ENCODE data around the gene ONECUT3. TPM values are rescaled to one million over a fixed set of nuclear protein-coding genes. Genes with fewer than 3 reads are reported as not detected.

Gene ONECUT3
- total and polyA plus RNA-seq, 2 donors (not counting 3 experiments of a cell fraction or from before 2014, with no cell fraction given), result not detected

- intact Hi-C loops (cut with micrococcal nuclease) (no loop called here), dilution Hi-C loops (cut with MboI; ENCODE audit: extremely low pct_ligation_motif_present, low sequenced_read_pairs) (no loop called here)
- Histone ChIP-seq H4K20me1 (replicated peaks; ENCODE audit: control insufficient read depth, extremely low read depth, insufficient read depth, low read length) (no peaks in the 10 kb centered on the region), H3K79me2 (ENCODE audit: control insufficient read depth, insufficient read depth, low read length) (no peaks in the 10 kb centered on the region), H3K9ac (replicated peaks; ENCODE audit: extremely low read depth, insufficient read depth, low read length) (no peak overlapping the region), H3K4me1 (ENCODE audit: control insufficient read depth, extremely low read depth, insufficient read depth, low read length) (no peaks in the 10 kb centered on the region), H3K4me3 (replicated peaks in 1 of 3; ENCODE audit: insufficient read depth in 1 of 3, low read depth in 1 of 3, low read length in 3 of 3) (no peak overlapping the region), H3K9me3 (replicated peaks; ENCODE audit: control insufficient read depth, insufficient read depth, low read length) (no peaks in the 10 kb centered on the region), H3K36me3 (ENCODE audit: control insufficient read depth in 2 of 2, extremely low read depth in 1 of 2, insufficient read depth in 2 of 2, low read length in 2 of 2) (no peaks in the 10 kb centered on the region), H3K4me2 (ENCODE audit: insufficient read depth, low read length) (no peak overlapping the region), H3K9me1 (replicated peaks; ENCODE audit: control insufficient read depth, extremely low read depth, insufficient read depth, low read length) (no peaks in the 10 kb centered on the region), H2AFZ (ENCODE audit: low read depth, low read length) (no peak overlapping the region), H3K27me3 (ENCODE audit: control insufficient read depth in 2 of 2, insufficient read depth in 2 of 2, low read length in 2 of 2) (peaks cover 0 to 5% of the 10 kb centered on the region in 2 experiments), H3K27ac (ENCODE audit: insufficient read depth, low read depth, low read length) (no peak overlapping the region)
- CTCF ChIA-PET, result no interaction called here
- POLR2A ChIA-PET, result no interaction called here
- TF ChIP-seq EZH2 (IDR thresholded peaks at IDR 0.05; ENCODE audit: borderline replicate concordance, low read depth, low read length, severe bottlenecking) (no peak), POLR2AphosphoS5 (IDR thresholded peaks at IDR 0.05; ENCODE audit: insufficient read depth, low read depth, low read length) (no peak), FOS (IDR thresholded peaks at IDR 0.05; ENCODE audit: borderline replicate concordance, insufficient read depth, low read length) (no peak), MAX (IDR thresholded peaks at IDR 0.05; ENCODE audit: insufficient read depth, insufficient read length) (no peak), JUN (IDR thresholded peaks at IDR 0.05; ENCODE audit: borderline replicate concordance, insufficient read depth, insufficient read length, low read depth) (no peak), MYC (IDR thresholded peaks at IDR 0.05; ENCODE audit: low read depth, low read length) (no peak), CTCF (IDR thresholded peaks at IDR 0.05; ENCODE audit: extremely low read depth in 1 of 2, insufficient read depth in 1 of 2, low read depth in 1 of 2, low read length in 2 of 2) (no peak), GATA2 (IDR thresholded peaks at IDR 0.05; ENCODE audit: insufficient read depth, insufficient read length, low read depth, low read length) (no peak), POLR2A (IDR thresholded peaks at IDR 0.05; ENCODE audit: low read depth, low read length) (no peak)
- FAIRE-seq, result no peak
- BruUV-seq (replicated peaks), result no TSS peak
- DNase-seq (ENCODE audit: low read depth, low spot score), result no peak
Measured at GRCh38 chr19:1739960-1740629, 13.2 kb upstream of the ONECUT3 start.
